KMS-11 (cell line): Measurements from ENCODE around the gene EAF2.
A peak's percentile ranks its signal among the peaks of the same experiment; 100 is the strongest.

Experiments used
- H2AFZ ChIP-seq: fragments of 200-600 bp; sonication (generic); 2 replicates; pipeline ENCODE4 v1.6.1; 2016; ENCODE audit warnings: antibody characterized with exemption, mixed run types, low read depth
- H3K27ac ChIP-seq: fragments of 200-600 bp; sonication (generic); 2 replicates; pipeline ENCODE4 v1.6.1; 2016; ENCODE audit warnings: mild to moderate bottlenecking, mixed run types
- H3K27me3 ChIP-seq: fragments of 200-600 bp; sonication (generic); 2 replicates; pipeline ENCODE4 v1.6.1; 2017; ENCODE audit warnings: mild to moderate bottlenecking, low read depth, mixed run types, moderate library complexity; ENCODE audit not compliant: insufficient read depth
- H3K36me3 ChIP-seq: fragments of 200-600 bp; sonication (generic); 2 replicates; pipeline ENCODE4 v1.6.1; 2017; ENCODE audit warnings: mild to moderate bottlenecking, mixed run types; ENCODE audit not compliant: insufficient read depth
- H3K4me1 ChIP-seq: fragments of 200-600 bp; sonication (generic); 2 replicates; pipeline ENCODE4 v1.6.1; 2016; ENCODE audit warnings: mild to moderate bottlenecking, low read depth, mixed run types; ENCODE audit not compliant: poor library complexity, severe bottlenecking
- H3K4me2 ChIP-seq: fragments of 200-600 bp; sonication (generic); 2 replicates; pipeline ENCODE4 v1.7.0; 2016; ENCODE audit warnings: mild to moderate bottlenecking, mixed run types
- H3K4me3 ChIP-seq: fragments of 200-600 bp; sonication (generic); IDR thresholded peaks from 2 replicates; pipeline ENCODE4 v1.6.1; 2017; ENCODE audit warnings: low read depth, low read length, mixed read lengths; ENCODE audit not compliant: insufficient read depth
- H3K79me2 ChIP-seq: fragments of 200-600 bp; sonication (generic); 2 replicates; pipeline ENCODE4 v1.6.1; 2016; ENCODE audit warnings: low read depth, mixed run types; ENCODE audit not compliant: insufficient read depth
- H3K9ac ChIP-seq: fragments of 200-600 bp; sonication (generic); 2 replicates; pipeline ENCODE4 v1.6.1; 2016; ENCODE audit warnings: mild to moderate bottlenecking, mixed run types
- H4K20me1 ChIP-seq: fragments of 200-600 bp; sonication (generic); 2 replicates; pipeline ENCODE4 v1.6.1; 2016; ENCODE audit warnings: mild to moderate bottlenecking, mixed run types; ENCODE audit not compliant: insufficient read depth
- CTCF ChIP-seq: fragments of 200-600 bp; sonication (generic); conservative IDR thresholded peaks from 2 replicates; pipeline ENCODE4 v1.6.1; 2017; ENCODE audit warnings: low read depth, mild to moderate bottlenecking, antibody characterized with exemption, low read length, moderate library complexity, mixed read lengths

Gene EAF2

GRCh38 chr3:121822973-121823372 lies 12.0 kb upstream of the EAF2 start:
- peaks cover 12% of the 10 kb centered on the region; the same call in 1 of the 2 replicates for H3K79me2 ChIP-seq
- H3K9ac ChIP-seq, result no peak overlapping the region
- peaks cover 7% of the 10 kb centered on the region for H3K4me1 ChIP-seq
- no peak overlapping the region for H2AFZ ChIP-seq
- H3K4me3 ChIP-seq, result no peak overlapping the region
- H4K20me1 ChIP-seq, result no peaks in the 10 kb centered on the region
- H3K4me2 ChIP-seq, result no peak overlapping the region
- TF ChIP-seq CTCF, result no peak
- no peak overlapping the region for H3K27ac ChIP-seq
- H3K36me3 ChIP-seq, result peaks cover 26% of the 10 kb centered on the region; the same call in 1 of the 2 replicates
- no peaks in the 10 kb centered on the region for H3K27me3 ChIP-seq

DNA sequence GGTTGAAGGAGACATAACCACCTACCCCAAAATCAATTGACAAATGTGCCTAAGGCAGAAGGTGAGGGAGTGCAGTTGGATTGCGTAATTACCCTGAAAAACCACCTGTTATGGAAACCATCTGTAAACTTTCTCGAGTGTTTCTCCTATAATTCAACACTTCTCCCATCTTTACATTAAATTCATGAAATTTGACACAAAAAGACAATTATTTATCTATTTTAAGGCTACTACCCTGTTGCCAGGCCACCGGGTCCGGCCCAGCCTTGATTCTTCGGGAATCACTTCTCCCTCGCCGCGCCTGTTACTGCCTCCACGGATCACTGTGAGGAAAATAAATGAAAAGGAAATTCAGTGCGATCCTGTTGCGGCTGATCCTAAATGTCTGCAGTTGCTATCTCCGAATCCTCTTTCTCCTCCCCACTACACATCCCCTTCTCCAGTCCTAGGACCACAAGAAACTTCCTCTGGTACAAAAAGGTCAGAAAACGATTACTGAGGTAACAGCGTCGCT lies 795 bp upstream of the EAF2 start:
- Histone ChIP-seq H3K79me2 (peaks cover 31% of the 10 kb centered on the region), H3K9ac (peak overlapping the region; percentile 96), H3K4me1 (peaks cover 32% of the 10 kb centered on the region), H3K4me2 (peak overlapping the region; percentile 97), H3K27ac (peak overlapping the region; percentile 81), H4K20me1 (no peaks in the 10 kb centered on the region), H3K27me3 (no peaks in the 10 kb centered on the region), H3K36me3 (no peaks in the 10 kb centered on the region; the same call in 1 of the 2 replicates), H3K4me3 (peak overlapping the region; percentile 93), H2AFZ (peak overlapping the region; percentile 95)
- TF ChIP-seq CTCF, result no peak

GRCh38 chr3:121835465-121835801 lies 424 bp downstream of the EAF2 start:
- H3K79me2 ChIP-seq, result peaks cover 31% of the 10 kb centered on the region
- H3K4me1 ChIP-seq, result peaks cover 32% of the 10 kb centered on the region
- TF ChIP-seq CTCF, result no peak

DNA sequence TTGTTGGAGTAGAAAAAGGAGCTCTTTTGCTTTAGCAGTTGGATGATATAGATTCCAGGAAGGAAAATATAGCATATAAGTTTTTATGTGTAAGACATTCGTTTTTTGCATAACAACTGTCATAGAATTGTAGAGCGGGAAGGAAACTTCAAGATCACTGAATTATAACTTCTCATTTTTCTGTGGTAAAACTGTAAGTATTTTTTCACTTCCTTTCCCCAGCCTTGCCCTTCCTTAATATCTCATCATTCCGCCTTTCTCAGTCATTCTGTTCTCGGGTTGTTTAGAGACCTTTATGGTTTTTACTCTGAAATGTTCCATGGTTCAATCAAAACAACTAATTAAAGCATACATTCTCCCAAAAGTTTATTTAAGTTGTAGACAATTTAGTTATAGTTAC lies 1.1 kb downstream of the EAF2 start:
- no peaks in the 10 kb centered on the region for H4K20me1 ChIP-seq
- H3K27me3 ChIP-seq, result no peaks in the 10 kb centered on the region
- TF ChIP-seq CTCF, result no peak
- H3K36me3 ChIP-seq, result no peaks in the 10 kb centered on the region; the same call in 1 of the 2 replicates
- H3K4me1 ChIP-seq, result peaks cover 32% of the 10 kb centered on the region
- H3K9ac ChIP-seq, result peak overlapping the region; percentile 96; the same call in 1 of the 2 replicates
- no peak overlapping the region for H3K27ac ChIP-seq
- H3K4me3 ChIP-seq, result no peak overlapping the region
- H2AFZ ChIP-seq, result peak overlapping the region; percentile 95; the same call in 1 of the 2 replicates
- peaks cover 31% of the 10 kb centered on the region for H3K79me2 ChIP-seq
- peak overlapping the region; percentile 75 for H3K4me2 ChIP-seq

More at GRCh38 chr3:121835465-121835801, 424 bp downstream of the EAF2 start:
- Histone ChIP-seq H4K20me1 (no peaks in the 10 kb centered on the region), H3K4me3 (peak overlapping the region; percentile 58), H2AFZ (peak overlapping the region; percentile 95), H3K4me2 (peak overlapping the region; percentile 75), H3K36me3 (no peaks in the 10 kb centered on the region; the same call in 1 of the 2 replicates), H3K27me3 (no peaks in the 10 kb centered on the region), H3K27ac (peak overlapping the region; percentile 81), H3K9ac (peak overlapping the region; percentile 96; the same call in 1 of the 2 replicates)
